Mesodermal cell (in vitro differentiated cells): ENCODE data around the gene EEF2K.
"Not testable (repeated sequence)": the region's sequence is repeated elsewhere in the genome, so short reads cannot be mapped to it uniquely, and the experiment has no call there.

Experiments used
- H3K27ac ChIP-seq: 2 replicates; pipeline ENCODE4 v1.7.0; 2013; ENCODE audit warnings: mild to moderate bottlenecking, low read depth, low read length, moderate library complexity; ENCODE audit not compliant: severe bottlenecking
- H3K36me3 ChIP-seq: 2 replicates; pipeline ENCODE4 v1.7.1; 2013; ENCODE audit warnings: mild to moderate bottlenecking, low read length, moderate library complexity; ENCODE audit not compliant: control insufficient read depth, insufficient read depth
- H3K4me1 ChIP-seq: one replicate; pipeline ENCODE4 v1.7.1; 2013; ENCODE audit warnings: mild to moderate bottlenecking, low read length; ENCODE audit not compliant: insufficient read depth, control insufficient read depth, poor library complexity, severe bottlenecking
- H3K4me3 ChIP-seq: 2 replicates; pipeline ENCODE4 v1.7.0; 2013; ENCODE audit warnings: low read length, control low read depth, mild to moderate bottlenecking; ENCODE audit not compliant: insufficient read depth, poor library complexity, severe bottlenecking; ENCODE audit errors: extremely low read depth
- H3K9me3 ChIP-seq: 2 replicates; pipeline ENCODE4 v1.7.1; 2013; ENCODE audit warnings: mild to moderate bottlenecking, low read length, moderate library complexity; ENCODE audit not compliant: control insufficient read depth
- WGBS, 2 experiments: methylation state at CpG; one replicate each; pipeline ENCODE4 v1.1.5; 2013; ENCODE audit warnings: missing lambda C conversion rate in 2 of 2; ENCODE audit not compliant: insufficient coverage in 2 of 2; 5-methylcytosine and 5-hydroxymethylcytosine counted together

Gene EEF2K

GRCh38 chr16:22190081-22190775, 15.8 kb upstream of the EEF2K start:
- no peaks in the 10 kb centered on the region for H3K9me3 ChIP-seq
- peak overlapping the region; percentile 59 for H3K4me3 ChIP-seq
- H3K4me1 ChIP-seq = peaks cover 8% of the 10 kb centered on the region
- H3K36me3 ChIP-seq = no peaks in the 10 kb centered on the region
- WGBS, 2 experiments = 2% methylated on average over 66 to 67 of the region's 72 CpGs
- H3K27ac ChIP-seq = peak overlapping the region; percentile 52

- 0 to 1% methylated on average over 29 to 39 of the region's 43 CpGs for WGBS, 2 experiments
- no peaks in the 10 kb centered on the region for H3K36me3 ChIP-seq
- H3K9me3 ChIP-seq = no peaks in the 10 kb centered on the region
- H3K27ac ChIP-seq = peak overlapping the region; percentile 83
- H3K4me1 ChIP-seq = peaks cover 8% of the 10 kb centered on the region
- H3K4me3 ChIP-seq = peak overlapping the region; percentile 59
These were observed 15.1 kb upstream of the EEF2K start for GRCh38 chr16:22190776-22191531.

- 40 to 55% methylated on average over 4 to 7 of the region's 9 CpGs for WGBS, 2 experiments
- H3K4me3 ChIP-seq = peak overlapping the region; percentile 59
- H3K36me3 ChIP-seq = no peaks in the 10 kb centered on the region
- H3K4me1 ChIP-seq = peaks cover 8% of the 10 kb centered on the region
- no peaks in the 10 kb centered on the region for H3K9me3 ChIP-seq
- peak overlapping the region; percentile 83 for H3K27ac ChIP-seq
These were observed 14.4 kb upstream of the EEF2K start for GRCh38 chr16:22191532-22192260.

GRCh38 chr16:22192261-22193062, 13.6 kb upstream of the EEF2K start:
- H3K9me3 ChIP-seq = no peaks in the 10 kb centered on the region
- H3K4me1 ChIP-seq = peaks cover 8% of the 10 kb centered on the region
- no peaks in the 10 kb centered on the region for H3K36me3 ChIP-seq
- 77 to 79% methylated on average over 15 of the region's 16 CpGs for WGBS, 2 experiments
- H3K27ac ChIP-seq = peak overlapping the region; percentile 44
- peak overlapping the region; percentile 59 for H3K4me3 ChIP-seq

GRCh38 chr16:22193063-22193411, 13.0 kb upstream of the EEF2K start:
- peak overlapping the region; percentile 44 for H3K27ac ChIP-seq
- H3K36me3 ChIP-seq = no peaks in the 10 kb centered on the region
- peaks cover 8% of the 10 kb centered on the region for H3K4me1 ChIP-seq
- WGBS, 2 experiments = no CpG with 5 or more reads among the region's 2 CpGs
- no peak overlapping the region for H3K4me3 ChIP-seq
- H3K9me3 ChIP-seq = no peaks in the 10 kb centered on the region

GRCh38 chr16:22194707-22195444, 11.2 kb upstream of the EEF2K start:
- Histone ChIP-seq H3K27ac (no peak overlapping the region), H3K4me1 (peaks cover 15% of the 10 kb centered on the region), H3K36me3 (no peaks in the 10 kb centered on the region), H3K4me3 (no peak overlapping the region), H3K9me3 (no peaks in the 10 kb centered on the region)
- 93 to 100% methylated on average over 4 to 5 of the region's 9 CpGs for WGBS, 2 experiments

GRCh38 chr16:22195445-22195694, 10.7 kb upstream of the EEF2K start:
- peaks cover 15% of the 10 kb centered on the region for H3K4me1 ChIP-seq
- H3K4me3 ChIP-seq = no peak overlapping the region
- H3K27ac ChIP-seq = no peak overlapping the region
- no peaks in the 10 kb centered on the region for H3K9me3 ChIP-seq
- no peaks in the 10 kb centered on the region for H3K36me3 ChIP-seq

GRCh38 chr16:22195695-22196558, 10.2 kb upstream of the EEF2K start:
- Histone ChIP-seq H3K4me1 (peaks cover 15% of the 10 kb centered on the region), H3K36me3 (no peaks in the 10 kb centered on the region), H3K27ac (no peak overlapping the region), H3K4me3 (peak overlapping the region; percentile 51), H3K9me3 (no peaks in the 10 kb centered on the region)
- WGBS, 2 experiments = 1 to 3% methylated on average over 24 to 28 of the region's 39 CpGs

GRCh38 chr16:22196559-22197168, 9.4 kb upstream of the EEF2K start:
- WGBS, 2 experiments = 70 to 73% methylated on average over 5 to 7 of the region's 20 CpGs
- peaks cover 15% of the 10 kb centered on the region for H3K4me1 ChIP-seq
- H3K36me3 ChIP-seq, H3K9me3 ChIP-seq, H3K27ac ChIP-seq, H3K4me3 ChIP-seq: not testable (repeated sequence)
